GM12892 (cell line): ENCODE measurements around the gene FCRL6.

Experiments used
- POLR2A ChIP-seq: IDR thresholded peaks from 2 replicates; pipeline ENCODE4 v1.6.1; 2011; ENCODE audit warnings: low read depth, low read length, control low read depth
- TAF1 ChIP-seq: IDR thresholded peaks from 2 replicates; pipeline ENCODE4 v1.6.1; 2011; ENCODE audit warnings: low read depth, mild to moderate bottlenecking, control low read depth, low read length, borderline replicate concordance

DNA sequence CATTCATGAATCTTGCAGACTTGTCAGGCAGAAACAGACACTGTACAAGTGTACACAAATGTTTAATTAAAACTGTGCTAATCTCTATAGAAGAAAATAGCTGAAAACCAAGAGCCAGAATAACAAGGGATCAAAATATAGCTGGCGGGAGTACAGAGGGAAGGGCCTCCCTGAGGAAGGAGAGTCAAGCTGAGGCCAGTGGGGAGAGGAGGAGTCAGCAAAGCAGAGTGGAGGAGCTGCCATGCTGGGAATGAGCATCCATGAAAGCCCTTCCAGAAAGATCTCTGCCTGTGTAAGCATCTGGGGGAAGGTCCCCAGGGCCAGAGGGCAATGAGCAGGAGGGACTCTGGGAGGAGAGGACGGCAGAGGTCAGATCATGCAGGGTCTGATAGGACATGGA lies 39.6 kb downstream of the FCRL6 start:
- TF ChIP-seq POLR2A = no peak
- no peak for TF ChIP-seq TAF1
